ENCODE data around the gene CDH19. TPM values are rescaled to one million over a fixed set of nuclear protein-coding genes. Genes with fewer than 3 reads are reported as not detected.

Gene CDH19
- total RNA-seq, 4 donors from 2014 or later = 24.9 to 51.1 (median 38.8) TPM

- no peak overlapping the region for H3K4me3 ChIP-seq
- ATAC-seq = no peak
- H3K27me3 ChIP-seq = no peaks in the 10 kb centered on the region
- TF ChIP-seq EP300 (IDR thresholded peaks at IDR 0.05) (no peak), CTCF (IDR thresholded peaks at IDR 0.05) (no peak), POLR2AphosphoS5 (IDR thresholded peaks at IDR 0.05) (no peak), POLR2A (IDR thresholded peaks at IDR 0.05) (no peak)
- no peaks in the 10 kb centered on the region for H3K36me3 ChIP-seq
- no peaks in the 10 kb centered on the region for H3K4me1 ChIP-seq
- H3K27ac ChIP-seq = no peak overlapping the region
- 65 to 73% methylated on average over 4 of the region's 4 CpGs for WGBS, 2 donors (ENCODE audit: low coverage in 1 of 2)
- no peaks in the 10 kb centered on the region for H3K9me3 ChIP-seq
Measured at GRCh38 chr18:66534110-66534509, 69.8 kb downstream of the CDH19 start.

GRCh38 chr18:66533693-66534092 is 70.2 kb downstream of the CDH19 start:
- Histone ChIP-seq H3K4me3 (no peak overlapping the region), H3K27me3 (no peaks in the 10 kb centered on the region), H3K27ac (no peak overlapping the region), H3K36me3 (no peaks in the 10 kb centered on the region), H3K4me1 (no peaks in the 10 kb centered on the region), H3K9me3 (no peaks in the 10 kb centered on the region)
- ATAC-seq = no peak
- TF ChIP-seq EP300 (IDR thresholded peaks at IDR 0.05) (no peak), CTCF (IDR thresholded peaks at IDR 0.05) (no peak), POLR2A (IDR thresholded peaks at IDR 0.05) (no peak), POLR2AphosphoS5 (IDR thresholded peaks at IDR 0.05) (no peak)
- 14 to 38% methylated on average over 1 of the region's 1 CpG for WGBS, 2 donors (ENCODE audit: low coverage in 1 of 2)

GRCh38 chr18:66523219-66523991 is 80.5 kb downstream of the CDH19 start:
- Histone ChIP-seq H3K9me3 (no peaks in the 10 kb centered on the region), H3K27ac (no peak overlapping the region), H3K4me3 (no peak overlapping the region), H3K36me3 (no peaks in the 10 kb centered on the region), H3K27me3 (no peaks in the 10 kb centered on the region), H3K4me1 (no peaks in the 10 kb centered on the region)
- 68 to 72% methylated on average over 7 to 10 of the region's 18 CpGs for WGBS, 2 donors (ENCODE audit: low coverage in 1 of 2)
- no peak for ATAC-seq
- TF ChIP-seq EP300 (IDR thresholded peaks at IDR 0.05) (no peak), POLR2A (IDR thresholded peaks at IDR 0.05) (no peak), CTCF (IDR thresholded peaks at IDR 0.05) (no peak), POLR2AphosphoS5 (IDR thresholded peaks at IDR 0.05) (no peak)

- no peaks in the 10 kb centered on the region for H3K27me3 ChIP-seq
- TF ChIP-seq CTCF (IDR thresholded peaks at IDR 0.05) = no peak
- no peak for TF ChIP-seq POLR2AphosphoS5 (IDR thresholded peaks at IDR 0.05)
- no peak for TF ChIP-seq EP300 (IDR thresholded peaks at IDR 0.05)
- no peak for TF ChIP-seq POLR2A (IDR thresholded peaks at IDR 0.05)
- no peaks in the 10 kb centered on the region for H3K9me3 ChIP-seq
- 10 to 40% methylated on average over 1 of the region's 1 CpG for WGBS, 2 donors (ENCODE audit: low coverage in 1 of 2)
- H3K36me3 ChIP-seq = no peaks in the 10 kb centered on the region
- H3K27ac ChIP-seq = no peak overlapping the region
- ATAC-seq = no peak
- no peaks in the 10 kb centered on the region for H3K4me1 ChIP-seq
- H3K4me3 ChIP-seq = no peak overlapping the region
Measured at GRCh38 chr18:66513996-66514395, 89.9 kb downstream of the CDH19 start.

GRCh38 chr18:66511792-66512191 is 92.1 kb downstream of the CDH19 start:
- no peak overlapping the region for H3K27ac ChIP-seq
- no peak for ATAC-seq
- H3K4me3 ChIP-seq = no peak overlapping the region
- no peaks in the 10 kb centered on the region for H3K4me1 ChIP-seq
- TF ChIP-seq POLR2AphosphoS5 (IDR thresholded peaks at IDR 0.05) (no peak), CTCF (IDR thresholded peaks at IDR 0.05) (no peak), POLR2A (IDR thresholded peaks at IDR 0.05) (no peak), EP300 (IDR thresholded peaks at IDR 0.05) (no peak)
- H3K36me3 ChIP-seq = no peaks in the 10 kb centered on the region
- no peaks in the 10 kb centered on the region for H3K27me3 ChIP-seq
- no peaks in the 10 kb centered on the region for H3K9me3 ChIP-seq
